ENCODE results near the gene NSMF.
A peak's percentile ranks its signal among the peaks of the same experiment; 100 is the strongest.

NSMF gene

GRCh38 chr9:137445275-137445807 lies 13.8 kb downstream of the NSMF start:
- peak; percentile 16 to 47 for DNase-seq

- DNase-seq: no peak
Measured at GRCh38 chr9:137444106-137444790, 14.9 kb downstream of the NSMF start.

- no peak for DNase-seq
Measured at GRCh38 chr9:137441935-137442321, 17.2 kb downstream of the NSMF start.

- DNase-seq: no peak
Measured at GRCh38 chr9:137441289-137441934, 17.7 kb downstream of the NSMF start, which contains the start of gene ENTPD8. ENTPD8 (minus strand) TSS chr9:137441357; CDS start chr9:137438285, 3,072 bp downstream.

GRCh38 chr9:137439158-137439714 lies 19.9 kb downstream of the NSMF start:
- no peak for DNase-seq

- no peak for DNase-seq
Measured at GRCh38 chr9:137438591-137439157, 20.5 kb downstream of the NSMF start.

GRCh38 chr9:137437691-137438590 lies 21.2 kb downstream of the NSMF start:
- DNase-seq: no peak

- DNase-seq: no peak
Measured at GRCh38 chr9:137436761-137437600, 22.2 kb downstream of the NSMF start.

GRCh38 chr9:137435980-137436760 lies 23.0 kb downstream of the NSMF start:
- DNase-seq: no peak

- no peak for DNase-seq
Measured at GRCh38 chr9:137435381-137435891, 23.7 kb downstream of the NSMF start.

GRCh38 chr9:137434498-137435380 lies 24.4 kb downstream of the NSMF start:
- DNase-seq: no peak

GRCh38 chr9:137433916-137434431 lies 25.2 kb downstream of the NSMF start:
- DNase-seq: no peak

- no peak for DNase-seq
Measured at GRCh38 chr9:137433349-137433915, 25.7 kb downstream of the NSMF start.

- DNase-seq: no peak
Measured at GRCh38 chr9:137432687-137433348, 26.3 kb downstream of the NSMF start.

GRCh38 chr9:137431416-137431931 lies 27.7 kb downstream of the NSMF start:
- no peak for DNase-seq

- DNase-seq: no peak
Measured at GRCh38 chr9:137430723-137431415, 28.3 kb downstream of the NSMF start.

- no peak for DNase-seq
Measured at GRCh38 chr9:137429974-137430722, 29.0 kb downstream of the NSMF start.

Measured in NCI-H446 (cell line).